Measurements from ENCODE around the gene PGC.

The PGC gene

GRCh38 chr6:41696788-41697187, 50.4 kb downstream of the PGC start:
- Histone ChIP-seq H3K4me1 (ENCODE audit: control insufficient read depth in 2 of 2, insufficient read depth in 2 of 2, low read length in 2 of 2) (no peaks in the 10 kb centered on the region), H3K27me3 (ENCODE audit: control insufficient read depth in 2 of 2, insufficient read depth in 2 of 2, low read length in 2 of 2) (no peaks in the 10 kb centered on the region), H3K36me3 (ENCODE audit: control insufficient read depth in 2 of 2, insufficient read depth in 2 of 2, low read length in 2 of 2) (peaks cover 3 to 12% of the 10 kb centered on the region in 2 donors), H3K9ac (ENCODE audit: low read depth in 1 of 2, low read length in 2 of 2) (no peak overlapping the region), H3K4me3 (ENCODE audit: low read length in 2 of 2) (no peak overlapping the region), H3K9me3 (ENCODE audit: control insufficient read depth in 2 of 2, low read length in 2 of 2) (no peaks in the 10 kb centered on the region), H3K27ac (ENCODE audit: low read depth in 2 of 2, low read length in 2 of 2) (no peak overlapping the region)

GRCh38 chr6:41695825-41696224, 51.4 kb downstream of the PGC start:
- H3K27me3 ChIP-seq (ENCODE audit: control insufficient read depth in 2 of 2, insufficient read depth in 2 of 2, low read length in 2 of 2) = no peaks in the 10 kb centered on the region
- no peak overlapping the region for H3K9ac ChIP-seq (ENCODE audit: low read depth in 1 of 2, low read length in 2 of 2)
- no peaks in the 10 kb centered on the region for H3K9me3 ChIP-seq (ENCODE audit: control insufficient read depth in 2 of 2, low read length in 2 of 2)
- no peak overlapping the region for H3K27ac ChIP-seq (ENCODE audit: low read depth in 2 of 2, low read length in 2 of 2)
- H3K36me3 ChIP-seq (ENCODE audit: control insufficient read depth in 2 of 2, insufficient read depth in 2 of 2, low read length in 2 of 2) = peaks cover 5 to 16% of the 10 kb centered on the region in 2 donors
- no peaks in the 10 kb centered on the region for H3K4me1 ChIP-seq (ENCODE audit: control insufficient read depth in 2 of 2, insufficient read depth in 2 of 2, low read length in 2 of 2)
- no peak overlapping the region for H3K4me3 ChIP-seq (ENCODE audit: low read length in 2 of 2)

- no peak overlapping the region for H3K9ac ChIP-seq (ENCODE audit: low read depth in 1 of 2, low read length in 2 of 2)
- no peak overlapping the region for H3K27ac ChIP-seq (ENCODE audit: low read depth in 2 of 2, low read length in 2 of 2)
- peaks cover 10 to 22% of the 10 kb centered on the region in 2 donors for H3K36me3 ChIP-seq (ENCODE audit: control insufficient read depth in 2 of 2, insufficient read depth in 2 of 2, low read length in 2 of 2)
Observed at GRCh38 chr6:41694815-41695526, 52.2 kb downstream of the PGC start.

GRCh38 chr6:41693281-41694240, 53.6 kb downstream of the PGC start:
- no peaks in the 10 kb centered on the region for H3K27me3 ChIP-seq (ENCODE audit: control insufficient read depth in 2 of 2, insufficient read depth in 2 of 2, low read length in 2 of 2)
- H3K27ac ChIP-seq (ENCODE audit: low read depth in 2 of 2, low read length in 2 of 2) = no peak overlapping the region
- H3K4me1 ChIP-seq (ENCODE audit: control insufficient read depth in 2 of 2, insufficient read depth in 2 of 2, low read length in 2 of 2) = no peaks in the 10 kb centered on the region
- H3K4me3 ChIP-seq (ENCODE audit: low read length in 2 of 2) = no peak overlapping the region
- H3K9me3 ChIP-seq (ENCODE audit: control insufficient read depth in 2 of 2, low read length in 2 of 2) = no peaks in the 10 kb centered on the region
- H3K9ac ChIP-seq (ENCODE audit: low read depth in 1 of 2, low read length in 2 of 2) = no peak overlapping the region
- H3K36me3 ChIP-seq (ENCODE audit: control insufficient read depth in 2 of 2, insufficient read depth in 2 of 2, low read length in 2 of 2) = peaks cover 10 to 23% of the 10 kb centered on the region in 2 donors

More at GRCh38 chr6:41694815-41695526, 52.2 kb downstream of the PGC start:
- no peaks in the 10 kb centered on the region for H3K9me3 ChIP-seq (ENCODE audit: control insufficient read depth in 2 of 2, low read length in 2 of 2)
- H3K4me1 ChIP-seq (ENCODE audit: control insufficient read depth in 2 of 2, insufficient read depth in 2 of 2, low read length in 2 of 2) = no peaks in the 10 kb centered on the region
- no peak overlapping the region for H3K4me3 ChIP-seq (ENCODE audit: low read length in 2 of 2)
- H3K27me3 ChIP-seq (ENCODE audit: control insufficient read depth in 2 of 2, insufficient read depth in 2 of 2, low read length in 2 of 2) = no peaks in the 10 kb centered on the region

- no peak overlapping the region for H3K4me3 ChIP-seq (ENCODE audit: low read length in 2 of 2)
- no peaks in the 10 kb centered on the region for H3K27me3 ChIP-seq (ENCODE audit: control insufficient read depth in 2 of 2, insufficient read depth in 2 of 2, low read length in 2 of 2)
- no peaks in the 10 kb centered on the region for H3K9me3 ChIP-seq (ENCODE audit: control insufficient read depth in 2 of 2, low read length in 2 of 2)
- no peak overlapping the region for H3K27ac ChIP-seq (ENCODE audit: low read depth in 2 of 2, low read length in 2 of 2)
- peaks cover 0 to 2% of the 10 kb centered on the region in 2 donors for H3K4me1 ChIP-seq (ENCODE audit: control insufficient read depth in 2 of 2, insufficient read depth in 2 of 2, low read length in 2 of 2)
- peaks cover 10 to 22% of the 10 kb centered on the region in 2 donors for H3K36me3 ChIP-seq (ENCODE audit: control insufficient read depth in 2 of 2, insufficient read depth in 2 of 2, low read length in 2 of 2)
- no peak overlapping the region for H3K9ac ChIP-seq (ENCODE audit: low read depth in 1 of 2, low read length in 2 of 2)
Observed at GRCh38 chr6:41692730-41693129, 54.5 kb downstream of the PGC start.

GRCh38 chr6:41692080-41692675, 55.0 kb downstream of the PGC start:
- Histone ChIP-seq H3K36me3 (ENCODE audit: control insufficient read depth in 2 of 2, insufficient read depth in 2 of 2, low read length in 2 of 2) (peaks cover 13 to 26% of the 10 kb centered on the region in 2 donors), H3K9ac (ENCODE audit: low read depth in 1 of 2, low read length in 2 of 2) (no peak overlapping the region), H3K4me3 (ENCODE audit: low read length in 2 of 2) (no peak overlapping the region), H3K9me3 (ENCODE audit: control insufficient read depth in 2 of 2, low read length in 2 of 2) (no peaks in the 10 kb centered on the region), H3K27me3 (ENCODE audit: control insufficient read depth in 2 of 2, insufficient read depth in 2 of 2, low read length in 2 of 2) (no peaks in the 10 kb centered on the region), H3K27ac (ENCODE audit: low read depth in 2 of 2, low read length in 2 of 2) (no peak overlapping the region), H3K4me1 (ENCODE audit: control insufficient read depth in 2 of 2, insufficient read depth in 2 of 2, low read length in 2 of 2) (peaks cover 2 to 7% of the 10 kb centered on the region in 2 donors)

- Histone ChIP-seq H3K4me3 (ENCODE audit: low read length in 2 of 2) (no peak overlapping the region), H3K36me3 (ENCODE audit: control insufficient read depth in 2 of 2, insufficient read depth in 2 of 2, low read length in 2 of 2) (peaks cover 13 to 30% of the 10 kb centered on the region in 2 donors), H3K27me3 (ENCODE audit: control insufficient read depth in 2 of 2, insufficient read depth in 2 of 2, low read length in 2 of 2) (no peaks in the 10 kb centered on the region), H3K4me1 (ENCODE audit: control insufficient read depth in 2 of 2, insufficient read depth in 2 of 2, low read length in 2 of 2) (peaks cover 2 to 9% of the 10 kb centered on the region in 2 donors), H3K27ac (ENCODE audit: low read depth in 2 of 2, low read length in 2 of 2) (no peak overlapping the region), H3K9me3 (ENCODE audit: control insufficient read depth in 2 of 2, low read length in 2 of 2) (no peaks in the 10 kb centered on the region), H3K9ac (ENCODE audit: low read depth in 1 of 2, low read length in 2 of 2) (no peak overlapping the region)
Observed at GRCh38 chr6:41691426-41692079, 55.6 kb downstream of the PGC start.

- Histone ChIP-seq H3K27ac (ENCODE audit: low read depth in 2 of 2, low read length in 2 of 2) (no peak overlapping the region), H3K9me3 (ENCODE audit: control insufficient read depth in 2 of 2, low read length in 2 of 2) (no peaks in the 10 kb centered on the region), H3K36me3 (ENCODE audit: control insufficient read depth in 2 of 2, insufficient read depth in 2 of 2, low read length in 2 of 2) (peaks cover 19 to 35% of the 10 kb centered on the region in 2 donors), H3K4me3 (ENCODE audit: low read length in 2 of 2) (no peak overlapping the region), H3K9ac (ENCODE audit: low read depth in 1 of 2, low read length in 2 of 2) (no peak overlapping the region), H3K4me1 (ENCODE audit: control insufficient read depth in 2 of 2, insufficient read depth in 2 of 2, low read length in 2 of 2) (peaks cover 2 to 9% of the 10 kb centered on the region in 2 donors), H3K27me3 (ENCODE audit: control insufficient read depth in 2 of 2, insufficient read depth in 2 of 2, low read length in 2 of 2) (no peaks in the 10 kb centered on the region)
Observed at GRCh38 chr6:41690541-41691330, 56.5 kb downstream of the PGC start.
